ENCODE results near the gene NR6A1.

Gene NR6A1

GRCh38 chr9:124778575-124779367 lies 7.7 kb upstream of the NR6A1 start:
- no peak for DNase-seq (ENCODE audit: low read depth in 1 of 2, low spot score in 1 of 2)
- Histone ChIP-seq H3K4me3 (replicated peaks; ENCODE audit: insufficient read depth, low read length) (no peak overlapping the region), H3K27ac (replicated peaks) (no peak overlapping the region), H3K27me3 (ENCODE audit: insufficient read depth, poor library complexity, severe bottlenecking) (peaks cover 3% of the 10 kb centered on the region)
- no peak for TF ChIP-seq CTCF (IDR thresholded peaks at IDR 0.05; ENCODE audit: insufficient read depth, low read length)
- no peak for TF ChIP-seq REST (IDR thresholded peaks at IDR 0.05; ENCODE audit: insufficient replicate concordance, low read depth)
- TF ChIP-seq GABPA (IDR thresholded peaks at IDR 0.05; ENCODE audit: low read depth), result no peak
- TF ChIP-seq SPI1 (IDR thresholded peaks at IDR 0.05; ENCODE audit: borderline replicate concordance, low read depth), result no peak
- TF ChIP-seq POLR2AphosphoS5 (IDR thresholded peaks at IDR 0.05; ENCODE audit: low read depth), result no peak

GRCh38 chr9:124776954-124777648 lies 6.0 kb upstream of the NR6A1 start, which contains the start of gene OLFML2A:
Gene OLFML2A, plus strand, starts transcription at chr9:124777133. Its CDS starts 138 bp downstream, at chr9:124777271.
- DNase-seq (ENCODE audit: low read depth in 1 of 2, low spot score in 1 of 2), result no peak
- Histone ChIP-seq H3K27ac (replicated peaks) (no peak within 1 kb of the TSS), H3K27me3 (ENCODE audit: insufficient read depth, poor library complexity, severe bottlenecking) (peaks cover 3% of the 10 kb centered on the region), H3K4me3 (replicated peaks; ENCODE audit: insufficient read depth, low read length) (peak within 1 kb of the TSS; percentile 38)
- TF ChIP-seq REST (IDR thresholded peaks at IDR 0.05; ENCODE audit: insufficient replicate concordance, low read depth), result no peak
- peak; percentile 8 for TF ChIP-seq CTCF (IDR thresholded peaks at IDR 0.05; ENCODE audit: insufficient read depth, low read length)

GRCh38 chr9:124776618-124776953 lies 5.5 kb upstream of the NR6A1 start:
- Histone ChIP-seq H3K4me3 (replicated peaks; ENCODE audit: insufficient read depth, low read length) (peak overlapping the region; percentile 38), H3K27ac (replicated peaks) (no peak overlapping the region)

More at GRCh38 chr9:124776618-124776953, 5.5 kb upstream of the NR6A1 start:
- TF ChIP-seq GABPA (IDR thresholded peaks at IDR 0.05; ENCODE audit: low read depth) (no peak), CTCF (IDR thresholded peaks at IDR 0.05; ENCODE audit: insufficient read depth, low read length) (no peak), REST (IDR thresholded peaks at IDR 0.05; ENCODE audit: insufficient replicate concordance, low read depth) (no peak), POLR2AphosphoS5 (IDR thresholded peaks at IDR 0.05; ENCODE audit: low read depth) (no peak), SPI1 (IDR thresholded peaks at IDR 0.05; ENCODE audit: borderline replicate concordance, low read depth) (no peak)
- no peak for DNase-seq (ENCODE audit: low read depth in 1 of 2, low spot score in 1 of 2)
- H3K27me3 ChIP-seq (ENCODE audit: insufficient read depth, poor library complexity, severe bottlenecking), result peaks cover 3% of the 10 kb centered on the region

All from HL-60 (cell line).